ENCODE measurements around the gene PTPRN2.

- TF ChIP-seq CTCF (IDR thresholded peaks at IDR 0.05 in 2 of 3, conservative IDR thresholded peaks at IDR 0.05 in 1 of 3; ENCODE audit: borderline replicate concordance in 1 of 3, insufficient read depth in 1 of 3, low read depth in 2 of 3, low read length in 2 of 3) = no peak
- TF ChIP-seq SRF (IDR thresholded peaks at IDR 0.05; ENCODE audit: low read depth) = no peak
- no peak for TF ChIP-seq RAD21 (IDR thresholded peaks at IDR 0.05; ENCODE audit: low read depth)
- TF ChIP-seq EGR1 (IDR thresholded peaks at IDR 0.05; ENCODE audit: low read depth) = no peak
- no peak for TF ChIP-seq SP1 (IDR thresholded peaks at IDR 0.05; ENCODE audit: low read depth)
- no peak for TF ChIP-seq FOSL1 (IDR thresholded peaks at IDR 0.05; ENCODE audit: low read depth)
- TF ChIP-seq POLR2AphosphoS5 (IDR thresholded peaks at IDR 0.05; ENCODE audit: low read depth, low read length) = no peak
- TF ChIP-seq POLR2A (IDR thresholded peaks at IDR 0.05; ENCODE audit: borderline replicate concordance, extremely low read depth, insufficient read depth, insufficient read length) = no peak
- no peak for TF ChIP-seq ZNF274 (IDR thresholded peaks at IDR 0.05; ENCODE audit: low read depth, low read length)
Measured at GRCh38 chr7:157532068-157532467, 1055.6 kb downstream of the PTPRN2 start.
